A673 (cell line): ENCODE data around the gene RXFP4. TPM values are rescaled to one million over a fixed set of nuclear protein-coding genes. Genes with fewer than 3 reads are reported as not detected.

Experiments used
- BruUV-seq: library from RNA; stranded (reverse); fragments of 400-500 nt; replicated peaks from 2 replicates; lab custom pipeline; 2021; lab: Mats Ljungman, UMichigan
- CTCF ChIA-PET: fragments of 300-600 bp; sonication (Branson Sonifier 250); formaldehyde crosslinking; loops from one replicate; lab custom pipeline; 2022; ENCODE audit warnings: antibody characterized with exemption; lab: Charles Lee
- POLR2A ChIA-PET: fragments of 300-600 bp; sonication (Branson Sonifier 250); formaldehyde crosslinking; loops from one replicate; lab custom pipeline; 2022; ENCODE audit warnings: antibody characterized with exemption; ENCODE audit not compliant: low non-redundant PET; lab: Charles Lee
- DNase-seq: peaks from one replicate; pipeline ENCODE4 v3.0.0-alpha.2; 2015; ENCODE audit warnings: low spot score
- H3K27ac ChIP-seq: fragments of 200-600 bp; sonication (generic); 2 replicates; pipeline ENCODE4 v1.5.1; 2016; ENCODE audit warnings: mixed run types, low read depth, mild to moderate bottlenecking, mixed read lengths, antibody characterized with exemption, low read length; ENCODE audit not compliant: poor library complexity, severe bottlenecking
- H3K27me3 ChIP-seq: fragments of 200-600 bp; sonication (generic); replicated peaks from 2 replicates; pipeline ENCODE4 v1.6.1; 2017; ENCODE audit warnings: mixed run types, low read depth, mild to moderate bottlenecking, mixed read lengths, antibody characterized with exemption, low read length; ENCODE audit not compliant: insufficient read depth, poor library complexity
- H3K36me3 ChIP-seq: fragments of 200-600 bp; sonication (generic); 2 replicates; pipeline ENCODE4 v1.6.1; 2016; ENCODE audit warnings: mixed run types, mild to moderate bottlenecking, mixed read lengths, antibody characterized with exemption, low read length; ENCODE audit not compliant: insufficient read depth, poor library complexity, severe bottlenecking
- H3K4me1 ChIP-seq: fragments of 200-600 bp; sonication (generic); 2 replicates; pipeline ENCODE4 v1.6.1; 2017; ENCODE audit warnings: mixed run types, mild to moderate bottlenecking, mixed read lengths, antibody characterized with exemption, low read length; ENCODE audit not compliant: insufficient read depth, poor library complexity, severe bottlenecking
- H3K4me3 ChIP-seq: fragments of 200-600 bp; sonication (generic); 2 replicates; pipeline ENCODE4 v1.5.1; 2016; ENCODE audit warnings: low read depth, mixed run types, mild to moderate bottlenecking, mixed read lengths, low read length; ENCODE audit not compliant: poor library complexity, severe bottlenecking
- H3K9me3 ChIP-seq: fragments of 200-600 bp; sonication (generic); 2 replicates; pipeline ENCODE4 v1.6.1; 2016; ENCODE audit warnings: mixed run types, low read depth, mild to moderate bottlenecking, mixed read lengths, antibody characterized with exemption, low read length; ENCODE audit not compliant: poor library complexity, severe bottlenecking
- CTCF ChIP-seq: fragments of 300-800, 200-600 bp; sonication (generic); conservative IDR thresholded peaks from 2 replicates; pipeline ENCODE4 v1.5.1; 2017; ENCODE audit warnings: low read depth, mild to moderate bottlenecking, antibody characterized with exemption, low read length, moderate library complexity, mixed read lengths
- EZH2 ChIP-seq: fragments of 200-600 bp; sonication (generic); IDR thresholded peaks from 2 replicates; pipeline ENCODE4 v1.6.1; 2017; ENCODE audit warnings: borderline replicate concordance, low read depth, mild to moderate bottlenecking, mixed read lengths, antibody characterized with exemption, low read length; ENCODE audit not compliant: poor library complexity, severe bottlenecking
- intact Hi-C: fragments of 100-400 bp; cut with micrococcal nuclease; formaldehyde crosslinking; loops from one replicate; pipeline ENCODE4 v1.10.0; 2022; ENCODE audit not compliant: unreplicated experiment
- total RNA-seq: library from RNA; stranded (reverse); gene quantifications from 2 replicates; pipeline ENCODE4 v1.2.3, GENCODE V29; 2021

RXFP4 gene
- total RNA-seq, 1 experiment from 2014 or later, result not detected

GRCh38 chr1:155913969-155914757, 27.3 kb upstream of the RXFP4 start:
- intact Hi-C loops, result no loop called here
- Histone ChIP-seq H3K9me3 (no peaks in the 10 kb centered on the region), H3K4me3 (no peak overlapping the region), H3K27me3 (no peaks in the 10 kb centered on the region), H3K36me3 (peaks cover 79% of the 10 kb centered on the region), H3K27ac (no peak overlapping the region), H3K4me1 (peaks cover 8% of the 10 kb centered on the region)
- BruUV-seq, result no TSS peak
- no peak for DNase-seq
- no peak for TF ChIP-seq EZH2
- TF ChIP-seq CTCF, result no peak
- POLR2A ChIA-PET, result no interaction called here
- CTCF ChIA-PET, result no interaction called here

- H3K4me3 ChIP-seq, result no peak overlapping the region
- intact Hi-C loops, result no loop called here
- BruUV-seq, result no TSS peak
- DNase-seq, result no peak
- ChIA-PET CTCF (no interaction called here), POLR2A (no interaction called here)
- H3K27me3 ChIP-seq, result no peaks in the 10 kb centered on the region
- H3K9me3 ChIP-seq, result no peaks in the 10 kb centered on the region
- TF ChIP-seq CTCF (no peak), EZH2 (no peak)
- peaks cover 98% of the 10 kb centered on the region for H3K36me3 ChIP-seq
- H3K27ac ChIP-seq, result no peak overlapping the region
- H3K4me1 ChIP-seq, result no peaks in the 10 kb centered on the region
Observed at GRCh38 chr1:155918660-155919059, 22.8 kb upstream of the RXFP4 start.

GRCh38 chr1:155919801-155920200, 21.6 kb upstream of the RXFP4 start:
- POLR2A ChIA-PET, result interaction anchor here (0.6 kb wide), 1 partner anchor 57 kb away, joined by 10 read pairs; no protein-coding TSS in a partner anchor
- Histone ChIP-seq H3K27me3 (no peaks in the 10 kb centered on the region), H3K9me3 (no peaks in the 10 kb centered on the region), H3K4me3 (no peak overlapping the region), H3K36me3 (peaks cover 98% of the 10 kb centered on the region), H3K27ac (no peak overlapping the region), H3K4me1 (no peaks in the 10 kb centered on the region)
- BruUV-seq, result no TSS peak
- TF ChIP-seq EZH2, result no peak
- no peak for TF ChIP-seq CTCF
- no peak for DNase-seq
- intact Hi-C loops, result loop anchor here (10.0 kb wide), 1 partner anchor 395 kb away; no protein-coding TSS in a partner anchor
- CTCF ChIA-PET, result no interaction called here
